Testis (tissue), 2 donors: ENCODE results near the gene MYG1.

Source experiments
- POLR2A ChIP-seq: fragments of 450-650 bp; IDR thresholded peaks from one replicate; pipeline ENCODE4 v1.6.1; 2017; ENCODE audit warnings: antibody characterized with exemption, mild to moderate bottlenecking, moderate library complexity
- TF ChIP-seq, protein P1 (sequence below), 3 experiments: fragments of 450-650 bp in 2 of 3; fragments of 200-600 bp in 1 of 3; sonication (generic) in 1 of 3; IDR thresholded peaks; one replicate each; pipeline ENCODE4 v1.5.1; 2016 to 2019; ENCODE audit warnings: antibody characterized with exemption in 3 of 3, mild to moderate bottlenecking in 2 of 3, moderate library complexity in 1 of 3

GRCh38 chr12:53333845-53334244, 34.4 kb downstream of the MYG1 start:
- no peak for TF ChIP-seq POLR2A
- TF ChIP-seq, protein P1, sequence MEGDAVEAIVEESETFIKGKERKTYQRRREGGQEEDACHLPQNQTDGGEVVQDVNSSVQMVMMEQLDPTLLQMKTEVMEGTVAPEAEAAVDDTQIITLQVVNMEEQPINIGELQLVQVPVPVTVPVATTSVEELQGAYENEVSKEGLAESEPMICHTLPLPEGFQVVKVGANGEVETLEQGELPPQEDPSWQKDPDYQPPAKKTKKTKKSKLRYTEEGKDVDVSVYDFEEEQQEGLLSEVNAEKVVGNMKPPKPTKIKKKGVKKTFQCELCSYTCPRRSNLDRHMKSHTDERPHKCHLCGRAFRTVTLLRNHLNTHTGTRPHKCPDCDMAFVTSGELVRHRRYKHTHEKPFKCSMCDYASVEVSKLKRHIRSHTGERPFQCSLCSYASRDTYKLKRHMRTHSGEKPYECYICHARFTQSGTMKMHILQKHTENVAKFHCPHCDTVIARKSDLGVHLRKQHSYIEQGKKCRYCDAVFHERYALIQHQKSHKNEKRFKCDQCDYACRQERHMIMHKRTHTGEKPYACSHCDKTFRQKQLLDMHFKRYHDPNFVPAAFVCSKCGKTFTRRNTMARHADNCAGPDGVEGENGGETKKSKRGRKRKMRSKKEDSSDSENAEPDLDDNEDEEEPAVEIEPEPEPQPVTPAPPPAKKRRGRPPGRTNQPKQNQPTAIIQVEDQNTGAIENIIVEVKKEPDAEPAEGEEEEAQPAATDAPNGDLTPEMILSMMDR (IDR thresholded peaks at IDR 0.05), result no peak
